Breast epithelium (tissue), 3 donors: ENCODE data around the gene ROR1.

ENCODE experiments used
- CTCF ChIP-seq, 3 donors: fragments of 450-650 bp; IDR thresholded peaks; one replicate each; pipeline ENCODE4 v1.5.1; 2016 to 2017; ENCODE audit warnings: antibody characterized with exemption in 3 of 3, mild to moderate bottlenecking in 3 of 3, moderate library complexity in 3 of 3
- POLR2A ChIP-seq: fragments of 450-650 bp; IDR thresholded peaks from one replicate; pipeline ENCODE4 v1.6.1; 2016; ENCODE audit warnings: antibody characterized with exemption, mild to moderate bottlenecking, moderate library complexity
- POLR2AphosphoS5 ChIP-seq, 3 donors: sonication (generic); formaldehyde crosslinking; IDR thresholded peaks; one replicate each; pipeline ENCODE4 v1.6.1; 2017; ENCODE audit warnings: antibody characterized with exemption in 3 of 3

- TF ChIP-seq POLR2A (no peak), CTCF (IDR thresholded peaks at IDR 0.05) (no peak), POLR2AphosphoS5 (IDR thresholded peaks at IDR 0.05) (no peak)
Observed at GRCh38 chr1:64126581-64126980, 352.8 kb downstream of the ROR1 start.
